ENCODE results near the gene IER3IP1. TPM values are rescaled to one million over a fixed set of nuclear protein-coding genes. Genes with fewer than 3 reads are reported as not detected.

Gene IER3IP1, protein sequence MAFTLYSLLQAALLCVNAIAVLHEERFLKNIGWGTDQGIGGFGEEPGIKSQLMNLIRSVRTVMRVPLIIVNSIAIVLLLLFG
- 10 to 100 TPM in 1 of 3 donors, 1 to 10 TPM in 2; 9.4 to 10.6 (median 9.7) TPM for total RNA-seq
- long read RNA-seq, donor 1, transcript IER3IP1-201 (3 exons, 3,689 nt): major isoform, 69 of 69 reads
- long read RNA-seq, donor 1, partial matches to known transcripts: 0 of 69 reads
- long read RNA-seq, donor 1, other reads (novel, unspliced or antisense): 0 of 69 reads
- long read RNA-seq, donor 2, transcript IER3IP1-201 (3 exons, 3,689 nt): major isoform, 82 of 82 reads
- long read RNA-seq, donor 2, partial matches to known transcripts: 0 of 82 reads
- long read RNA-seq, donor 2, other reads (novel, unspliced or antisense): 0 of 82 reads

DNA sequence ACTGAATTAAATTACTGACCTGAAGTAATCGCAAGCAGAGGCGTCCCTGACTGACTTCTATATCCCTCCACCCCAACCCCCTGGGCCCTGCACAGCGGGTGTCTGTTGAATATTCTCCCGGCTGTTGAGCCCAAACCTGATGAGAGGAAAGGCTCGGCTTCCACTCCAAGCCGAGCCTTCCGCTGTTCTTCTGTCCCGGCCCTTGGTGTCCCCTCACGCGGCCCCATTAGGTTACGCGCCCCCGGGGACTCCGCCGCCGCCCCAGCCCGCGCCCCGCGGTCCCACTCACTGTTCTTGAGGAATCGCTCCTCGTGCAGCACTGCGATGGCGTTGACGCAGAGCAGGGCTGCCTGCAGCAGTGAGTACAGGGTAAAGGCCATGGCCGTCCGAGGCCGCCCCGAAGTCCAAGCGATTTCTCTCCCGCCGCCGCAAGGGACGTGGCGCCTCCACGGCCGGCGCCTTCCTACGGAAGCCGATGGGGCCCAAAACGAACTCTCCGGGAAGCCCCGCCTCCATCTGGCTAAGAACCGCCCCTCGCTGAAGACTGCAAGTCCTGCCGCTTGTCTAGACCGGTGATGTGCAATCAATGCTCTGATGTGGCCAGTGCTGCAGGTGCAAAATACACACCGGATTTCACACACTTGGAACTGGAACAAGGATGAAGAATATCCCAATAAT lies at the start of gene IER3IP1:
Gene IER3IP1 (minus strand): TSS at position 467 of the 678 bp plus-strand sequence. CDS start 87 bp downstream, at position 380.
- TF ChIP-seq, protein P1, sequence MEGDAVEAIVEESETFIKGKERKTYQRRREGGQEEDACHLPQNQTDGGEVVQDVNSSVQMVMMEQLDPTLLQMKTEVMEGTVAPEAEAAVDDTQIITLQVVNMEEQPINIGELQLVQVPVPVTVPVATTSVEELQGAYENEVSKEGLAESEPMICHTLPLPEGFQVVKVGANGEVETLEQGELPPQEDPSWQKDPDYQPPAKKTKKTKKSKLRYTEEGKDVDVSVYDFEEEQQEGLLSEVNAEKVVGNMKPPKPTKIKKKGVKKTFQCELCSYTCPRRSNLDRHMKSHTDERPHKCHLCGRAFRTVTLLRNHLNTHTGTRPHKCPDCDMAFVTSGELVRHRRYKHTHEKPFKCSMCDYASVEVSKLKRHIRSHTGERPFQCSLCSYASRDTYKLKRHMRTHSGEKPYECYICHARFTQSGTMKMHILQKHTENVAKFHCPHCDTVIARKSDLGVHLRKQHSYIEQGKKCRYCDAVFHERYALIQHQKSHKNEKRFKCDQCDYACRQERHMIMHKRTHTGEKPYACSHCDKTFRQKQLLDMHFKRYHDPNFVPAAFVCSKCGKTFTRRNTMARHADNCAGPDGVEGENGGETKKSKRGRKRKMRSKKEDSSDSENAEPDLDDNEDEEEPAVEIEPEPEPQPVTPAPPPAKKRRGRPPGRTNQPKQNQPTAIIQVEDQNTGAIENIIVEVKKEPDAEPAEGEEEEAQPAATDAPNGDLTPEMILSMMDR (IDR thresholded peaks at IDR 0.05): no peak
- Histone ChIP-seq H3K36me3 (ENCODE audit: low read depth) (no peaks in the 10 kb centered on the region), H3K4me1 (ENCODE audit: low read depth) (peaks cover 10% of the 10 kb centered on the region), H3K9me3 (no peaks in the 10 kb centered on the region), H3K4me3 (peak within 1 kb of the TSS; percentile 80)
- peak; percentile 91 to 95 (median 95) for DNase-seq
- intact Hi-C loops (cut with DNase I, micrococcal nuclease): no loop called here
- peak; percentile 98 for ATAC-seq

DNA sequence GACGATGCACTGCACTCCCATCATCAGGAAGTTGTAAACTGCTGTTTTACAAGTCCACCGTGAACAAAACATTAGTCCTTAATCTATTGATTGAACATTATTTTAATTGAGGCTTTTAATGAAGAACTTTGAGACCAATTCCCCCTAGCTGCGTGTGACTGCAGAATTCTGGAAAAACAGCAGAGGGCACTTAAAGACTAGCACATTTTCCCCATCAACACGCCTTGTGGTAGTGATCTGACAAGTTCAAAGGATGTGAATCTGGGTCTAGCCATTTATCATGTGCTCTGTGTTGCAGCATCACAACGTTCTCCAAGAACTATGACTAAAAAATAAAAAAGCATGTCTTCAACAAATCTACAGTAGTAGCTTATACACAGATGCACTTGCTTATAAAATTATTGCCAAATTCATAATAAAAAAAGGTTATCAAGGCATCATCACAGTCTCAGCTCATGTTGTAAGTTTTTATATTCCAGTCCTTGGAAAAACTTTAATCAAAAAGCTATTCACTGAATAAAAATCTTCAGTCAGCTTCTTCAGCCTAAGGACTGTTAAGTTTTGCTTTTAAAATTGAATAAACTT lies 39.5 kb upstream of the IER3IP1 start:
- H3K4me3 ChIP-seq: no peak overlapping the region
- intact Hi-C loops (cut with DNase I, micrococcal nuclease): loop anchor here in 1 of 2 donors (5.0 kb wide), 1 partner anchor 537 kb away; no protein-coding TSS in a partner anchor
- ATAC-seq (no peak), DNase-seq (peak in 1 of 3 donors; percentile 14)
- H3K36me3 ChIP-seq (ENCODE audit: low read depth): no peaks in the 10 kb centered on the region
- no peaks in the 10 kb centered on the region for H3K4me1 ChIP-seq (ENCODE audit: low read depth)
- TF ChIP-seq, protein P1 (IDR thresholded peaks at IDR 0.05): no peak
- no peaks in the 10 kb centered on the region for H3K9me3 ChIP-seq

DNA sequence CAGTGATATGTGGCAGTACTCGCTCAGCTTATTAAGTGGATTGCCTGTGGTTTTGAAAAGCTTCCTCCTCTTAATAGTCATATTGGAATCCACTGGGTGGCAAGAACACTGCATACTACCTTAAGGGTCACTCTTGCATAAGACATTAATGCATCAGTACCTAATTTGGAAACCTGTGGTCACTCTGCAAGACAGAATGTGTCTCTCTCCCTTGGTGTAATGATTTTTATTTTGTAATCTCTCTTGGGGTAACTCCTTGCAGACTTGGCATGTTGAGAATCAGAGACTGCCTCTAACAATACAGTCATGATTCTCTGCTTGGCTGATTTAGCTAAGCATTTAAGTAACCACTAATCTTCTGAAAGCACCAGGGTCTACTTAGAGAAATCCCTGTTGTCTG lies 33.0 kb upstream of the IER3IP1 start:
- Histone ChIP-seq H3K36me3 (ENCODE audit: low read depth) (no peaks in the 10 kb centered on the region), H3K4me3 (no peak overlapping the region), H3K4me1 (ENCODE audit: low read depth) (no peaks in the 10 kb centered on the region), H3K9me3 (no peaks in the 10 kb centered on the region)
- ATAC-seq (no peak), DNase-seq (no peak)
- intact Hi-C loops (cut with DNase I, micrococcal nuclease): no loop called here
- TF ChIP-seq, protein P1 (IDR thresholded peaks at IDR 0.05): no peak

DNA sequence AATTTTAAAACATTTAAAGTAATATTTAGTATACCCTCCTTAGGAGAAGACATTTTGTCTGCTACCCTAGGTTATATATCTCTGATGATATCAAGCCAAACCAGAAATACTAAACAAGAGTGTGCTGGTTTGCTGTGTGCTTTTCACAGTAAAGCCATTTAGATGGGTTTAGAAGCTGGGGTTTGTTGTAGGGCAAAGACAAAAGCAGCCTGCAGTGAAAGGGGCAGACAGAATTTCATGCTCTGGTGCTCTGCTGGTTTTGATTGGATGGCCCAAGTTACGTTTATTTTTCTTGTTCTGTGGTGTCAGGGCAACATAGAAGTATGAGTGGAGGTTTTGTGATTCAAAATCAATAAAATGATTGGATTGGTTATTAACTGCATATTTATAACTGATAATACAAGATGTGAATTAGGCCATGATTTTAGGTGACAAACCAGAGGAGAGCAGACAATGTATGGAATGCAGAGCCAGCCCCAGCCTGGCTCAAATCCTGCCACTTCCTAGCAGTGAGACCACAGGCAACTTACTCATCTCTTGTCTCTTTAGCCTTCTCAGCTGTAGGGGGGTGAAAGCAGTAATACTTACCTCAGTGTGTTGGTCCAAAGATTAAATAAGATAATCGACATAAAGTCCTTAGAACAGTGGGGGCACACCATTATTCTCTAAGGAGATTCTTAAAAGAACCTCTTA lies 30.9 kb upstream of the IER3IP1 start:
- ATAC-seq (no peak), DNase-seq (no peak)
- Histone ChIP-seq H3K36me3 (ENCODE audit: low read depth) (no peaks in the 10 kb centered on the region), H3K9me3 (no peaks in the 10 kb centered on the region), H3K4me1 (ENCODE audit: low read depth) (no peaks in the 10 kb centered on the region), H3K4me3 (no peak overlapping the region)
- intact Hi-C loops (cut with DNase I, micrococcal nuclease): no loop called here
- TF ChIP-seq, protein P1 (IDR thresholded peaks at IDR 0.05): no peak

DNA sequence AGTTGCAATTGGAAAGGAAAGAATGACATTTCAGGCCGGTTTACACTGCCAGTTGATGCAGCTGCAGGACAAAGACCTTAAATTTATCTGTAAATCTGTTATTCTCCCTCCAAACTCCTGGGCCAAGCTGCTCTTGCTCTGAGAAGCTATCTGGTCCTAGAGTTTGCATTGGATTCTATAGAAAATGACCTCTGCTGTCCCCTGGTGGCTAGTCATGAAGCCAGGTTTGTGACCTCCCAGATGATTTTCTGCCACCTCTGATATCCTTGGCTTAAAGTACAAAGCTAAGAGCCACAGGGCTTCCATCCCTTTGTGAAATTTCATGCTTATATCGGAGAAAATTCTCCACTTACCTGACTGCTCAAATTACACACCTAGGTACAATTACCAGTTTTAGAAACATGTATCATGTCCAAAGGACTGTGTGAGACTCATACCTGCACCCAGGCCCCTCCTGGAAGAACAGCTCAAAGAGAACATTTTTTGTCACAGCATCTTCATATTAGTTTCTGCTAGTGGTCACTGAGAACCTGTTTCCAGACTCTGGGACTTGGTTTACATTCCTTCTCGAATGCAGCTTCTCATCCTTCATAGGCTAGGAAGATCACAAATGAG lies 28.9 kb upstream of the IER3IP1 start:
- no peaks in the 10 kb centered on the region for H3K4me1 ChIP-seq (ENCODE audit: low read depth)
- no peaks in the 10 kb centered on the region for H3K9me3 ChIP-seq
- ATAC-seq (peak; percentile 62), DNase-seq (peak in 2 of 3 donors; percentile 24 to 75)
- TF ChIP-seq, protein P1 (IDR thresholded peaks at IDR 0.05): peak; percentile 54
- intact Hi-C loops (cut with DNase I, micrococcal nuclease): no loop called here
- H3K36me3 ChIP-seq (ENCODE audit: low read depth): no peaks in the 10 kb centered on the region
- H3K4me3 ChIP-seq: no peak overlapping the region

Data from mucosa of descending colon (tissue), 3 donors.